DOHH2 (cell line): ENCODE measurements around the gene FTHL17.

Source experiments
- CTCF ChIP-seq: fragments of 200-600 bp; sonication (generic); IDR thresholded peaks from one replicate; pipeline ENCODE4 v1.5.1; 2014; ENCODE audit warnings: antibody characterized with exemption, mild to moderate bottlenecking, low read depth, low read length; ENCODE audit not compliant: poor library complexity, severe bottlenecking
- EZH2phosphoT487 ChIP-seq: fragments of 200-600 bp; sonication (generic); IDR thresholded peaks from 2 replicates; pipeline ENCODE4 v1.6.1; 2017; ENCODE audit warnings: borderline replicate concordance, mild to moderate bottlenecking, antibody characterized with exemption, low read length, moderate library complexity, mixed read lengths

GRCh38 chrX:31091819-31092218, 20.0 kb upstream of the FTHL17 start:
- TF ChIP-seq CTCF (no peak), EZH2phosphoT487 (no peak)
